Measurements from ENCODE around the gene CORIN. TPM values are rescaled to one million over a fixed set of nuclear protein-coding genes. Genes with fewer than 3 reads are reported as not detected.

Gene CORIN
- total and polyA plus RNA-seq, 10 of the 15 experiments (the other 5 are each of a cell fraction or from before 2014, with no cell fraction given): 0.02 to 0.45 (median 0.09) TPM; not detected in 3

DNA sequence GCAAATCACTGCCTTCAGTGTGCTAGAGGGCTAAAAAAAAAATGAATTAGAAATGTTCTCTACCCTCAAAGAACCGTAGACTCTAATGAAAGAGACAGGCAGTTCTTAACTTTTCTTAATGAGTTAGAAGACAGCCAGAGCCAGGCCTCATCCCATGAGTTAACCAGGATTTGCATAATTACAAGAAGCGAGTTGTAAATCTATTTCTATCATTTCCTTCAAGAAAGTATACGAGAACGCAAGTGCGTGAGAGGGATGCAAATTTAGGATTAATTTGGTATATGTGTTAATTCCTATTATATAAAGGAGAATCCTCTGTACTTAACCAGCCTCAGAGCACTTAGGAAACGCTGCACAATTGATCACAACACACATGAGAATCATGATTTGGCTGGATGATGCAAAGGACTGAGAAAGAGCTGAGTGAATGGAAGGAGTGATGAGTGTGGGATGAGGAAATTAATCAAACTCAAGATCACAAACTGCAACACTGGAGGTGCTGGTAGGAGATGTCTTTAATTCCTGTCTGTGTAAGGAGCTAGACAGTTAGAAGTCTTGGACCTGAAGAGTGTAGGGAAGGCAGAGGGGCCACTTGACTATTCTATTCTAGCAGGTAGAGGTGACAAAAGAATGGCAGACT, 195.6 kb downstream of the CORIN start:
- Histone ChIP-seq H3K79me2 (ENCODE audit: control insufficient read depth, insufficient read depth, low read length) (no peaks in the 10 kb centered on the region), H3K27ac (ENCODE audit: control insufficient read depth, insufficient read depth) (no peak overlapping the region), H3K4me1 (ENCODE audit: control insufficient read depth, insufficient read depth, low read length) (no peaks in the 10 kb centered on the region), H3K27me3 (replicated peaks in 1 of 2; ENCODE audit: control insufficient read depth in 2 of 2, insufficient read depth in 2 of 2, low read length in 1 of 2) (no peaks in the 10 kb centered on the region), H4K20me1 (ENCODE audit: control insufficient read depth, insufficient read depth) (no peaks in the 10 kb centered on the region), H3K36me3 (ENCODE audit: control insufficient read depth in 2 of 2, insufficient read depth in 2 of 2, low read length in 1 of 2) (no peaks in the 10 kb centered on the region), H3K9me3 (replicated peaks; ENCODE audit: control insufficient read depth, insufficient read depth, low read length) (no peaks in the 10 kb centered on the region; the same call in 2 of the 3 replicates), H3K4me2 (ENCODE audit: control insufficient read depth, insufficient read depth) (no peak overlapping the region), H3K4me3 (no peak overlapping the region), H2AFZ (ENCODE audit: control insufficient read depth, low read depth, low read length) (no peak overlapping the region), H3K9ac (ENCODE audit: control insufficient read depth, insufficient read depth, low read length) (no peak overlapping the region)
- POLR2A ChIA-PET: no interaction called here
- intact Hi-C loops (cut with micrococcal nuclease; ENCODE audit: unreplicated experiment) (no loop called here), in situ Hi-C loops (cut with MboI) (no loop called here)
- ATAC-seq (no peak), DNase-seq (ENCODE audit: low read depth, low spot score) (no peak), FAIRE-seq (no peak)
- RAD21 ChIA-PET (ENCODE audit: unreplicated experiment): no interaction called here
- SMC1A ChIA-PET (ENCODE audit: uncharacterized antibody, unreplicated experiment): no interaction called here
- 4% methylated on average over 6 of the region's 6 CpGs for WGBS (ENCODE audit: insufficient coverage, insufficient replicate concordance, low lambda C conversion rate, missing lambda C conversion rate)
- no TSS peak for BruUV-seq (replicated peaks)
- CTCF ChIA-PET: no interaction called here
- TF ChIP-seq JUNB (IDR thresholded peaks at IDR 0.05) (no peak), CBX3 (IDR thresholded peaks at IDR 0.05; ENCODE audit: borderline replicate concordance, low read depth) (no peak), SMAD1 (IDR thresholded peaks at IDR 0.05; ENCODE audit: low read depth, partially characterized antibody) (no peak), ASH2L (IDR thresholded peaks at IDR 0.05; ENCODE audit: borderline replicate concordance, low read depth) (no peak), HDAC6 (IDR thresholded peaks at IDR 0.05; ENCODE audit: unreplicated experiment) (no peak), MEF2B (IDR thresholded peaks at IDR 0.05; ENCODE audit: partially characterized antibody, poor library complexity, severe bottlenecking) (no peak), KLF5 (IDR thresholded peaks at IDR 0.05; ENCODE audit: partially characterized antibody) (no peak), CREM (IDR thresholded peaks at IDR 0.05; ENCODE audit: low read depth) (no peak), RCOR1 (conservative IDR thresholded peaks at IDR 0.05; ENCODE audit: low read depth, low read length) (no peak), BRCA1 (IDR thresholded peaks at IDR 0.05; ENCODE audit: low read depth, low read length) (no peak), CBFB (IDR thresholded peaks at IDR 0.05; ENCODE audit: low read depth) (no peak), NFYB (IDR thresholded peaks at IDR 0.05; ENCODE audit: insufficient read depth, low read depth, low read length) (no peak)
- TF ChIP-seq, protein P1, sequence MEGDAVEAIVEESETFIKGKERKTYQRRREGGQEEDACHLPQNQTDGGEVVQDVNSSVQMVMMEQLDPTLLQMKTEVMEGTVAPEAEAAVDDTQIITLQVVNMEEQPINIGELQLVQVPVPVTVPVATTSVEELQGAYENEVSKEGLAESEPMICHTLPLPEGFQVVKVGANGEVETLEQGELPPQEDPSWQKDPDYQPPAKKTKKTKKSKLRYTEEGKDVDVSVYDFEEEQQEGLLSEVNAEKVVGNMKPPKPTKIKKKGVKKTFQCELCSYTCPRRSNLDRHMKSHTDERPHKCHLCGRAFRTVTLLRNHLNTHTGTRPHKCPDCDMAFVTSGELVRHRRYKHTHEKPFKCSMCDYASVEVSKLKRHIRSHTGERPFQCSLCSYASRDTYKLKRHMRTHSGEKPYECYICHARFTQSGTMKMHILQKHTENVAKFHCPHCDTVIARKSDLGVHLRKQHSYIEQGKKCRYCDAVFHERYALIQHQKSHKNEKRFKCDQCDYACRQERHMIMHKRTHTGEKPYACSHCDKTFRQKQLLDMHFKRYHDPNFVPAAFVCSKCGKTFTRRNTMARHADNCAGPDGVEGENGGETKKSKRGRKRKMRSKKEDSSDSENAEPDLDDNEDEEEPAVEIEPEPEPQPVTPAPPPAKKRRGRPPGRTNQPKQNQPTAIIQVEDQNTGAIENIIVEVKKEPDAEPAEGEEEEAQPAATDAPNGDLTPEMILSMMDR (IDR thresholded peaks at IDR 0.05 in 2 of 3, conservative IDR thresholded peaks at IDR 0.05 in 1 of 3; ENCODE audit: control insufficient read depth in 2 of 3, extremely low read depth in 1 of 3, insufficient read depth in 1 of 3, low read depth in 3 of 3, low read length in 3 of 3): no peak
- TF ChIP-seq, protein P2, sequence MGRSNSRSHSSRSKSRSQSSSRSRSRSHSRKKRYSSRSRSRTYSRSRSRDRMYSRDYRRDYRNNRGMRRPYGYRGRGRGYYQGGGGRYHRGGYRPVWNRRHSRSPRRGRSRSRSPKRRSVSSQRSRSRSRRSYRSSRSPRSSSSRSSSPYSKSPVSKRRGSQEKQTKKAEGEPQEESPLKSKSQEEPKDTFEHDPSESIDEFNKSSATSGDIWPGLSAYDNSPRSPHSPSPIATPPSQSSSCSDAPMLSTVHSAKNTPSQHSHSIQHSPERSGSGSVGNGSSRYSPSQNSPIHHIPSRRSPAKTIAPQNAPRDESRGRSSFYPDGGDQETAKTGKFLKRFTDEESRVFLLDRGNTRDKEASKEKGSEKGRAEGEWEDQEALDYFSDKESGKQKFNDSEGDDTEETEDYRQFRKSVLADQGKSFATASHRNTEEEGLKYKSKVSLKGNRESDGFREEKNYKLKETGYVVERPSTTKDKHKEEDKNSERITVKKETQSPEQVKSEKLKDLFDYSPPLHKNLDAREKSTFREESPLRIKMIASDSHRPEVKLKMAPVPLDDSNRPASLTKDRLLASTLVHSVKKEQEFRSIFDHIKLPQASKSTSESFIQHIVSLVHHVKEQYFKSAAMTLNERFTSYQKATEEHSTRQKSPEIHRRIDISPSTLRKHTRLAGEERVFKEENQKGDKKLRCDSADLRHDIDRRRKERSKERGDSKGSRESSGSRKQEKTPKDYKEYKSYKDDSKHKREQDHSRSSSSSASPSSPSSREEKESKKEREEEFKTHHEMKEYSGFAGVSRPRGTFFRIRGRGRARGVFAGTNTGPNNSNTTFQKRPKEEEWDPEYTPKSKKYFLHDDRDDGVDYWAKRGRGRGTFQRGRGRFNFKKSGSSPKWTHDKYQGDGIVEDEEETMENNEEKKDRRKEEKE (IDR thresholded peaks at IDR 0.05): no peak
- TF ChIP-seq, protein P3, sequence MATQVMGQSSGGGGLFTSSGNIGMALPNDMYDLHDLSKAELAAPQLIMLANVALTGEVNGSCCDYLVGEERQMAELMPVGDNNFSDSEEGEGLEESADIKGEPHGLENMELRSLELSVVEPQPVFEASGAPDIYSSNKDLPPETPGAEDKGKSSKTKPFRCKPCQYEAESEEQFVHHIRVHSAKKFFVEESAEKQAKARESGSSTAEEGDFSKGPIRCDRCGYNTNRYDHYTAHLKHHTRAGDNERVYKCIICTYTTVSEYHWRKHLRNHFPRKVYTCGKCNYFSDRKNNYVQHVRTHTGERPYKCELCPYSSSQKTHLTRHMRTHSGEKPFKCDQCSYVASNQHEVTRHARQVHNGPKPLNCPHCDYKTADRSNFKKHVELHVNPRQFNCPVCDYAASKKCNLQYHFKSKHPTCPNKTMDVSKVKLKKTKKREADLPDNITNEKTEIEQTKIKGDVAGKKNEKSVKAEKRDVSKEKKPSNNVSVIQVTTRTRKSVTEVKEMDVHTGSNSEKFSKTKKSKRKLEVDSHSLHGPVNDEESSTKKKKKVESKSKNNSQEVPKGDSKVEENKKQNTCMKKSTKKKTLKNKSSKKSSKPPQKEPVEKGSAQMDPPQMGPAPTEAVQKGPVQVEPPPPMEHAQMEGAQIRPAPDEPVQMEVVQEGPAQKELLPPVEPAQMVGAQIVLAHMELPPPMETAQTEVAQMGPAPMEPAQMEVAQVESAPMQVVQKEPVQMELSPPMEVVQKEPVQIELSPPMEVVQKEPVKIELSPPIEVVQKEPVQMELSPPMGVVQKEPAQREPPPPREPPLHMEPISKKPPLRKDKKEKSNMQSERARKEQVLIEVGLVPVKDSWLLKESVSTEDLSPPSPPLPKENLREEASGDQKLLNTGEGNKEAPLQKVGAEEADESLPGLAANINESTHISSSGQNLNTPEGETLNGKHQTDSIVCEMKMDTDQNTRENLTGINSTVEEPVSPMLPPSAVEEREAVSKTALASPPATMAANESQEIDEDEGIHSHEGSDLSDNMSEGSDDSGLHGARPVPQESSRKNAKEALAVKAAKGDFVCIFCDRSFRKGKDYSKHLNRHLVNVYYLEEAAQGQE (IDR thresholded peaks at IDR 0.05; ENCODE audit: low read depth, low read length): no peak

All from GM12878 (cell line).